Pancreas (tissue), 10 donors: Measurements from ENCODE around the gene DDAH1. TPM values are rescaled to one million over a fixed set of nuclear protein-coding genes. Genes with fewer than 3 reads are reported as not detected.
A peak's percentile ranks its signal among the peaks of the same experiment; 100 is the strongest.

Experiments used
- ATAC-seq, 4 donors: fragments of 200-7000 bp; cut with Tn5 transposase; one replicate each; pipeline versions ENCODE4 v1.8.0 to v1.9.1; 2020; ENCODE audit warnings: mild to moderate bottlenecking in 4 of 4, moderate library complexity in 4 of 4
- DNase-seq, 6 donors: peaks; one replicate each; pipeline ENCODE4 v3.0.0-alpha.2; 2020
- FAIRE-seq: peaks from 2 replicates; lab custom pipeline; 2012; peaks lifted over from hg19 to GRCh38; lab: Jason Lieb, UNC
- H3K27ac ChIP-seq, 4 donors: fragments of 200-600 bp; sonication (generic); 1 replicate in 3 of 4; 2 replicates in 1 of 4; pipeline versions ENCODE4 v1.5.0 to v1.8.0; 2020
- H3K27me3 ChIP-seq, 4 donors: fragments of 200-600 bp; one replicate each; pipeline ENCODE4 v1.8.0; 2021
- H3K36me3 ChIP-seq, 3 donors: fragments of 200-600 bp; sonication (generic) in 1 of 3; one replicate each; pipeline versions ENCODE4 v1.5.0 to v1.8.0; 2020 to 2021
- H3K4me1 ChIP-seq, 3 donors: fragments of 200-600 bp; one replicate each; pipeline ENCODE4 v1.8.0; 2021
- H3K4me3 ChIP-seq, 4 donors: fragments of 200-600 bp; sonication (generic) in 2 of 4; one replicate each; pipeline versions ENCODE4 v1.5.0 to v1.8.0; 2020 to 2021
- H3K9me3 ChIP-seq, 4 donors: fragments of 200-600 bp; one replicate each; pipeline ENCODE4 v1.8.0; 2021
- CTCF ChIP-seq, 4 donors: fragments of 200-600 bp; sonication (generic) in 3 of 4; IDR thresholded peaks; one replicate each; pipeline versions ENCODE4 v1.5.0 to v1.8.0; 2021; ENCODE audit warnings: antibody characterized with exemption in 4 of 4
- WGBS, 2 donors: extraction: QIAGEN DNeasy Blood & Tissue Kit; methylation state at CpG; one replicate each; pipeline ENCODE4 v1.1.7; 2013; 5-methylcytosine and 5-hydroxymethylcytosine counted together
- intact Hi-C, 3 donors: fragments of 100-400 bp; cut with DNase I; formaldehyde crosslinking; loops; one replicate each; pipeline versions ENCODE4 v1.11.1 to v1.14.2; 2022
- polyA plus RNA-seq, 2 donors: library from polyadenylated mRNA; stranded (reverse); fragments of 200-250 nt; gene quantifications; one replicate each; pipeline ENCODE4 v1.2.3, GENCODE V29; 2013
- total RNA-seq, 6 donors: library from RNA; stranded (reverse); fragmentation: NEBNext Ultra II Directional in 4 of 6; extraction: Animal tissue kit (Norgen Biotek cat#: 25700) in 4 of 6; gene quantifications; one replicate each; pipeline versions ENCODE4 v1.2.1 to v1.2.4, GENCODE V29; 2021 to 2023
- donor health status: healthy with polysubstance abuse.
- donor health status: DM: no; HTN: no; CAD: no; lungs with moderate emphysema.
- donor health status: DM: no; HTN: no; CAD: no.
- donor health status: control.
- donor health status: control.
- donor health status: Bipolar disorder and iron deficiency.
- donor health status: DM: yes; HTN: yes; CAD: no.
- donor health status: DM: no; HTN: no; CAD: no.
- donor health status: DM: no; HTN: no; CAD: no.
- donor health status: DM: yes; HTN: yes; CAD: no.

The DDAH1 gene
- total and polyA plus RNA-seq, 8 donors, result 8.1 to 34.2 (median 22.2) TPM

- no peak for DNase-seq
- intact Hi-C loops, result no loop called here
- ATAC-seq, result no peak
- H3K9me3 ChIP-seq, result no peaks in the 10 kb centered on the region
- TF ChIP-seq CTCF (IDR thresholded peaks at IDR 0.05), result no peak
- peaks cover 16 to 23% (median 21%) of the 10 kb centered on the region in 3 donors for H3K4me1 ChIP-seq
- 34 to 57% methylated on average over 1 of the region's 1 CpG for WGBS, 2 donors
- no peak overlapping the region for H3K4me3 ChIP-seq
- H3K36me3 ChIP-seq, result no peaks in the 10 kb centered on the region
- no peak for FAIRE-seq
- H3K27me3 ChIP-seq, result no peaks in the 10 kb centered on the region
- H3K27ac ChIP-seq, result peak overlapping the region in 3 of 4 donors; percentile 68 to 74 (median 73)
These were observed 58.9 kb downstream of the DDAH1 start for GRCh38 chr1:85406081-85406480.

- Histone ChIP-seq H3K4me1 (peaks cover 21 to 29% (median 22%) of the 10 kb centered on the region in 3 donors), H3K27ac (no peak overlapping the region), H3K27me3 (no peaks in the 10 kb centered on the region), H3K9me3 (no peaks in the 10 kb centered on the region), H3K4me3 (no peak overlapping the region), H3K36me3 (no peaks in the 10 kb centered on the region)
- intact Hi-C loops, result no loop called here
- FAIRE-seq (no peak), DNase-seq (no peak), ATAC-seq (no peak)
- 85 to 89% methylated on average over 5 of the region's 5 CpGs for WGBS, 2 donors
- no peak for TF ChIP-seq CTCF (IDR thresholded peaks at IDR 0.05)
These were observed 60.6 kb downstream of the DDAH1 start for GRCh38 chr1:85404408-85404807.

- Histone ChIP-seq H3K4me3 (no peak overlapping the region), H3K27me3 (no peaks in the 10 kb centered on the region), H3K4me1 (peaks cover 3 to 23% (median 8%) of the 10 kb centered on the region in 3 donors), H3K27ac (no peak overlapping the region), H3K9me3 (no peaks in the 10 kb centered on the region), H3K36me3 (no peaks in the 10 kb centered on the region)
- 71 to 76% methylated on average over 6 of the region's 6 CpGs for WGBS, 2 donors
- TF ChIP-seq CTCF (IDR thresholded peaks at IDR 0.05), result peak in 1 of 4 donors; percentile 10
- ATAC-seq (peak in 1 of 4 donors; percentile 53), DNase-seq (no peak), FAIRE-seq (no peak)
- intact Hi-C loops, result no loop called here
These were observed 66.4 kb downstream of the DDAH1 start for GRCh38 chr1:85398391-85399064.

- no peak for DNase-seq
These were observed 67.4 kb downstream of the DDAH1 start for GRCh38 chr1:85397490-85398032.

More at GRCh38 chr1:85397490-85398032, 67.4 kb downstream of the DDAH1 start:
- Histone ChIP-seq H3K4me1 (peaks cover 0 to 23% (median 8%) of the 10 kb centered on the region in 3 donors), H3K27ac (no peak overlapping the region), H3K4me3 (no peak overlapping the region), H3K27me3 (no peaks in the 10 kb centered on the region), H3K9me3 (no peaks in the 10 kb centered on the region), H3K36me3 (no peaks in the 10 kb centered on the region)
- FAIRE-seq (peak; percentile 20), ATAC-seq (no peak)
- WGBS, 2 donors, result 86 to 87% methylated on average over 4 of the region's 4 CpGs
- intact Hi-C loops, result no loop called here
- no peak for TF ChIP-seq CTCF (IDR thresholded peaks at IDR 0.05)
